Vagina (tissue), 2 donors: Measurements from ENCODE around the gene LRRC4C. TPM values are rescaled to one million over a fixed set of nuclear protein-coding genes. Genes with fewer than 3 reads are reported as not detected.

ENCODE experiments used
- DNase-seq, 2 donors: peaks; one replicate each; pipeline ENCODE4 v3.0.0-alpha.2; 2017; ENCODE audit errors: extremely low spot score in 2 of 2
- H3K27ac ChIP-seq: fragments of 200-600 bp; sonication (generic); one replicate; pipeline ENCODE4 v1.5.1; 2019
- H3K27me3 ChIP-seq: fragments of 200-600 bp; sonication (generic); one replicate; pipeline ENCODE4 v1.5.1; 2019
- H3K36me3 ChIP-seq, 2 donors: fragments of 200-600 bp; sonication (generic); one replicate each; pipeline ENCODE4 v1.5.1; 2017 to 2019
- H3K4me1 ChIP-seq: fragments of 200-600 bp; sonication (generic); one replicate; pipeline ENCODE4 v1.5.1; 2019
- H3K4me3 ChIP-seq, 2 donors: fragments of 200-600 bp; sonication (generic); 1 replicate in 1 of 2; 2 replicates in 1 of 2; pipeline ENCODE4 v1.5.1; 2016 to 2019
- H3K9me3 ChIP-seq: fragments of 200-600 bp; sonication (generic); one replicate; pipeline ENCODE4 v1.5.1; 2019
- CTCF ChIP-seq, 3 experiments: fragments of 450-650 bp in 2 of 3; fragments of 200-600 bp in 1 of 3; sonication (generic) in 1 of 3; IDR thresholded peaks; one replicate each; pipeline ENCODE4 v1.5.1; 2017 to 2019; ENCODE audit warnings: antibody characterized with exemption in 3 of 3, mild to moderate bottlenecking in 2 of 3, moderate library complexity in 2 of 3
- POLR2A ChIP-seq, 2 donors: fragments of 450-650 bp; IDR thresholded peaks; one replicate each; pipeline ENCODE4 v1.6.1; 2017; ENCODE audit warnings: antibody characterized with exemption in 2 of 2, mild to moderate bottlenecking in 2 of 2, moderate library complexity in 2 of 2
- POLR2AphosphoS5 ChIP-seq, 2 donors: sonication (generic); formaldehyde crosslinking; IDR thresholded peaks; one replicate each; pipeline ENCODE4 v1.9.0; 2017; ENCODE audit warnings: antibody characterized with exemption in 2 of 2, mild to moderate bottlenecking in 2 of 2, low read depth in 1 of 2; ENCODE audit not compliant: insufficient read depth in 1 of 2
- intact Hi-C: fragments of 100-400 bp; cut with DNase I; formaldehyde crosslinking; loops from one replicate; pipeline ENCODE4 v1.15.1; 2023
- total RNA-seq: library from RNA; depleted of rRNA; stranded (reverse); fragments of >200 nt; gene quantifications from one replicate; pipeline ENCODE4 v1.2.3, GENCODE V29; 2016

The LRRC4C gene
- total RNA-seq, 1 donor from 2014 or later = 5.6 TPM

- DNase-seq = no peak
- Histone ChIP-seq H3K4me3 (no peak overlapping the region), H3K27me3 (no peaks in the 10 kb centered on the region), H3K4me1 (no peaks in the 10 kb centered on the region), H3K36me3 (no peaks in the 10 kb centered on the region), H3K9me3 (no peaks in the 10 kb centered on the region), H3K27ac (no peak overlapping the region)
- intact Hi-C loops = no loop called here
- no peak for TF ChIP-seq POLR2A (IDR thresholded peaks at IDR 0.05)
- no peak for TF ChIP-seq CTCF (IDR thresholded peaks at IDR 0.05)
- no peak for TF ChIP-seq POLR2AphosphoS5 (IDR thresholded peaks at IDR 0.05; ENCODE audit: insufficient read depth in 1 of 2, low read depth in 1 of 2)
These were observed 1231.7 kb downstream of the LRRC4C start for GRCh38 chr11:40227730-40228129.

GRCh38 chr11:40226654-40227053, 1232.8 kb downstream of the LRRC4C start:
- no peak overlapping the region for H3K4me3 ChIP-seq
- no peak for DNase-seq
- H3K4me1 ChIP-seq = no peaks in the 10 kb centered on the region
- TF ChIP-seq POLR2A (IDR thresholded peaks at IDR 0.05) (no peak), POLR2AphosphoS5 (IDR thresholded peaks at IDR 0.05; ENCODE audit: insufficient read depth in 1 of 2, low read depth in 1 of 2) (no peak), CTCF (IDR thresholded peaks at IDR 0.05) (no peak)
- no peaks in the 10 kb centered on the region for H3K9me3 ChIP-seq
- no peaks in the 10 kb centered on the region for H3K36me3 ChIP-seq
- no peaks in the 10 kb centered on the region for H3K27me3 ChIP-seq
- intact Hi-C loops = no loop called here
- H3K27ac ChIP-seq = no peak overlapping the region

- no peak for DNase-seq
- intact Hi-C loops = no loop called here
- no peak overlapping the region for H3K27ac ChIP-seq
- H3K4me3 ChIP-seq = no peak overlapping the region
- no peaks in the 10 kb centered on the region for H3K4me1 ChIP-seq
- H3K9me3 ChIP-seq = no peaks in the 10 kb centered on the region
- no peaks in the 10 kb centered on the region for H3K36me3 ChIP-seq
- H3K27me3 ChIP-seq = no peaks in the 10 kb centered on the region
- no peak for TF ChIP-seq POLR2AphosphoS5 (IDR thresholded peaks at IDR 0.05; ENCODE audit: insufficient read depth in 1 of 2, low read depth in 1 of 2)
- no peak for TF ChIP-seq POLR2A (IDR thresholded peaks at IDR 0.05)
- TF ChIP-seq CTCF (IDR thresholded peaks at IDR 0.05) = no peak
These were observed 1235.7 kb downstream of the LRRC4C start for GRCh38 chr11:40223596-40224330.

- H3K4me3 ChIP-seq = no peak overlapping the region
- DNase-seq = no peak
- H3K4me1 ChIP-seq = no peaks in the 10 kb centered on the region
- intact Hi-C loops = no loop called here
- no peaks in the 10 kb centered on the region for H3K27me3 ChIP-seq
- no peak overlapping the region for H3K27ac ChIP-seq
- no peaks in the 10 kb centered on the region for H3K36me3 ChIP-seq
- TF ChIP-seq POLR2AphosphoS5 (IDR thresholded peaks at IDR 0.05; ENCODE audit: insufficient read depth in 1 of 2, low read depth in 1 of 2) (no peak), POLR2A (IDR thresholded peaks at IDR 0.05) (no peak), CTCF (IDR thresholded peaks at IDR 0.05) (no peak)
- no peaks in the 10 kb centered on the region for H3K9me3 ChIP-seq
These were observed 1240.1 kb downstream of the LRRC4C start for GRCh38 chr11:40219401-40219800.

GRCh38 chr11:40215556-40215955, 1243.9 kb downstream of the LRRC4C start:
- no peak for DNase-seq
- Histone ChIP-seq H3K4me3 (no peak overlapping the region), H3K4me1 (no peaks in the 10 kb centered on the region), H3K27me3 (no peaks in the 10 kb centered on the region), H3K27ac (no peak overlapping the region), H3K9me3 (no peaks in the 10 kb centered on the region), H3K36me3 (no peaks in the 10 kb centered on the region)
- intact Hi-C loops = no loop called here
- no peak for TF ChIP-seq POLR2A (IDR thresholded peaks at IDR 0.05)
- no peak for TF ChIP-seq POLR2AphosphoS5 (IDR thresholded peaks at IDR 0.05; ENCODE audit: insufficient read depth in 1 of 2, low read depth in 1 of 2)
- no peak for TF ChIP-seq CTCF (IDR thresholded peaks at IDR 0.05)
